ENCODE measurements around the gene PGA3.
"Not testable (repeated sequence)": the region's sequence is repeated elsewhere in the genome, so short reads cannot be mapped to it uniquely, and the experiment has no call there.

Gene PGA3

DNA sequence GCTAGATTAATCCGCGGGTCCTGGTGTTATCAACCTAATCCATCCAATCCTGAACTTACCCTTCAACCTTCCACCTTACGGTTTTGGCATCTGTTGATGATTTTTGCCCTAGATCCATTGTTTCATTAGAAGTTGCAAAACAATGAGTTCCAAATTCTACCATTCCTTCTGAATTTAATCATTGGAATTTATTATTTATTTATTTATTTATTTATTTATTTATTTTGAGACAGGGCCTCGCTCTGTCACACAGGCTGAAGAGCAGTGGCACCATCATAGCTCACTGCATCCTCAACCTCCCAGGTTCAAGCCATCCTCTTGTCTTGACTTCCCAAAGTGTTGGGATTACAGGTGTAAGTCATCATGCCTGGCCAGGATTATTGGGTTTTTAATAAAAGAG is 21.8 kb upstream of the PGA3 start:
- Mint-ChIP-seq H3K4me3 (no peak overlapping the region), H3K27ac (no peak overlapping the region), H3K4me1 (ENCODE audit: low read depth) (no peaks in the 10 kb centered on the region), H3K9me3 (no peaks in the 10 kb centered on the region), H3K27me3 (ENCODE audit: low read depth) (peaks cover 3% of the 10 kb centered on the region), H3K36me3 (ENCODE audit: low read depth) (no peaks in the 10 kb centered on the region)
- no peak for DNase-seq (ENCODE audit: low spot score)

DNA sequence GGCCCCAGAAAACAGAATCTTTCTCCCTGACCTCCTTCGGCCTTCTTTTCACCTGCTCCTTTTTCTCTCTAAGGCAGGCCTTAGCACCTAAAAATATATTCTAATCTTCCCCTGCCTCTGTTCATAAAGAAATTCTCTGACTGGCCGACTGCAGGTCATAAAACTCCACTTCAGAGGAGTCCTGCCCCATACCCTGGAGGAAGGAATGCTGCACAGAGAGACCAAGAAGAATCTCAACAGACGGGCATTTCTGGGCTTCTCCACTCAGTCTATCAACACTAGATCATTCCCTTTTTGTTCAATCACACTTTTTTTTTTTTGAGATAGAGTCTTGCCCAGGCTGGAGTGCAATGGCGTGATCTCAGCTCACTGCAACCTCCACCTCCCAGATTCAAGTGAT is 19.7 kb upstream of the PGA3 start:
- Mint-ChIP-seq H3K36me3 (ENCODE audit: low read depth) (no peaks in the 10 kb centered on the region), H3K4me1 (ENCODE audit: low read depth) (peaks cover 1% of the 10 kb centered on the region), H3K9me3 (no peaks in the 10 kb centered on the region), H3K27ac (no peak overlapping the region), H3K27me3 (ENCODE audit: low read depth) (peaks cover 3% of the 10 kb centered on the region), H3K4me3 (no peak overlapping the region)
- no peak for DNase-seq (ENCODE audit: low spot score)

DNA sequence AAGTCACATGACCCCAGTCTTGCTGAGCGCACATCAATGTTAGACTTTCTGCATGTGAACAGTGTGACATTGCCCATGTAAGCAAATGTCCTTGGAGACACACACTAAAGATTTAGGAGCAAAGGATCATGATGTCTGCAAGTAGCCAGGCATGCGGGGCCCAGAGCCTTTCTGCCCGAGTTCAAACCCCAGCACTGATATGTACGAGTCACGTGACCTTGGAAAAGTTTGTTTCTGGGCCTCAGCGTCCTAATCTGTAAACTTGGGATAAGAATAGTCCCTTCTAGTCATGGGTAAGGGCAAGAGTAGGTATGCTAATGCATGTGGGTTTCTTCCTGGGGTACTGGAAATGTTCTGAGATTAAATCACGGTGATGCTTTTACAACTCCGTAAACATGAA is 16.8 kb upstream of the PGA3 start:
- Mint-ChIP-seq H3K27me3 (ENCODE audit: low read depth) (peaks cover 4% of the 10 kb centered on the region), H3K4me3 (no peak overlapping the region), H3K27ac (no peak overlapping the region), H3K4me1 (ENCODE audit: low read depth) (peaks cover 1% of the 10 kb centered on the region), H3K36me3 (ENCODE audit: low read depth) (no peaks in the 10 kb centered on the region), H3K9me3 (no peaks in the 10 kb centered on the region)
- no peak for DNase-seq (ENCODE audit: low spot score)

DNA sequence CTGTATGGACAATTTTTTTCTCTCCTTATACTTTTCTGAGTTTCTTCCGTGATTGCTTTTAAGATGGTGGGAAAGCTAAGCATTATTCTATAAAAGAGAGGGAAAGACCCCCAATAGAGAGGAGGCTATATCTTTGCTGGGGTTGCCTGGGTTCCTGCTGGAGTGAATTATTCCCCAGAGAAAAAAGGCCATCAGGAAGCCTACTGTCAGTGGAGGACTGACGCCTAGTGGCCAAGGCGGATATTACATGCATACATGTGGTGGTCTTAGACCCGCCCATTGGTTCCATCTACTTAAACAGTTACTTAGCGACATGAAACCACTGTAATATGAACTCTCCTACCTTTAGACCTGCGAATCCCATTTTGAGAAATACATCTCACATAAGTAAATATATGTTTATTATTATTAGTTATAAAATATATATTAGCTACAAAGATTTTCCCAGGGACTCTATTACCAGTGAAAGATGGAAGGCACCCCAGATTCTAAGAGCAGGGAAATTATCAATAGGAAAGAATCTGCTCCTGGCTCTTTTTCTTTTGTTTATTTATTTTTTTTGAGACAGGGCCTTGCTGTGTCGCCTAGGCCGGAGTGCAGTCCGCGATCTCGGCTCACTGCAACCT is 15.7 kb upstream of the PGA3 start:
- Mint-ChIP-seq H3K9me3 (no peaks in the 10 kb centered on the region), H3K4me3 (no peak overlapping the region), H3K36me3 (ENCODE audit: low read depth) (no peaks in the 10 kb centered on the region), H3K4me1 (ENCODE audit: low read depth) (peaks cover 1% of the 10 kb centered on the region), H3K27ac (no peak overlapping the region), H3K27me3 (ENCODE audit: low read depth) (peaks cover 4% of the 10 kb centered on the region)
- DNase-seq (ENCODE audit: low spot score) = peak; percentile 66

DNA sequence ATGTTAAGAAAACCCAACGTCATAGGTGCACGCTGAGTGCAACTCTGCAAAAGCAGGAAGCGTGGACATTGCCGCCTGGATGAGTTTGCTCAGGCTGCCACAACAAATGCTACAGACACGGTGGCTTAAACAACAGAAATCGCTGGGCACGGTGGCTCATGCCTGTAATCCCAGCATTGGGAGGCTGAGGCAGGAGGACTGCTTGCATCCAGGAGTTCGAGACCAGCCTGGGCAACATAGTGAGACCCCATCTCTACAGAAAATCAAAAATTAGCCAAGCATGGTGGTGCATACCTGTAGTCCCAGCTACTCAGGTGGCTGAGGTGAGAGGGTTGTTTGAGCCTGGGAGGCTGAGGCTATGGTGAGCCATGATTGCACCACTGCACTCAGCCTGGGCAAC is 13.4 kb upstream of the PGA3 start:
- no peak overlapping the region for H3K27ac Mint-ChIP-seq
- peaks cover 1% of the 10 kb centered on the region for H3K4me1 Mint-ChIP-seq (ENCODE audit: low read depth)
- DNase-seq (ENCODE audit: low spot score) = no peak
- no peaks in the 10 kb centered on the region for H3K36me3 Mint-ChIP-seq (ENCODE audit: low read depth)
- no peak overlapping the region for H3K4me3 Mint-ChIP-seq
- peaks cover 8% of the 10 kb centered on the region for H3K27me3 Mint-ChIP-seq (ENCODE audit: low read depth)
- H3K9me3 Mint-ChIP-seq = no peaks in the 10 kb centered on the region

DNA sequence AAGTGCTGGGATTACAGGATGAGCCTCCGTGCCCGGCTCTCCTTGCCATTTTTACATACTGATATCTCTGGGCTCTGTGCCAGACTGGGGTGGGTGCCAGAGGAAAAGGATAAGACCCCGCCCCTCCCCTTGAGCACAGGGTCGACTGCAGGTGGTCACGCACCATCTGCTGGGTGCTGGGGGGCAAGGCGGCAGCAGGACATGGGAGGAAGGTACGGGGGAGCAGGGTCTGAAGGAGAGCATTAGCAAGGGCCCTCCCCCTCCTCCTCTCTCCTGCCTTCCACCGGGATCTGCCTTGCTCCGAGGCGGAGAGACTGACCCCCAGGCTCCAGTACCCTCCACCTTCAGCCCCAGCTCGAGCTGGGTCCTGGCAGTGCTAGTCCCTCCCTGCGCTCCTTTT is 9.7 kb upstream of the PGA3 start:
- peaks cover 13% of the 10 kb centered on the region for H3K27me3 Mint-ChIP-seq (ENCODE audit: low read depth)
- no peaks in the 10 kb centered on the region for H3K4me1 Mint-ChIP-seq (ENCODE audit: low read depth)
- no peak for DNase-seq (ENCODE audit: low spot score)
- H3K9me3 Mint-ChIP-seq = no peaks in the 10 kb centered on the region
- no peaks in the 10 kb centered on the region for H3K36me3 Mint-ChIP-seq (ENCODE audit: low read depth)
- no peak overlapping the region for H3K27ac Mint-ChIP-seq
- no peak overlapping the region for H3K4me3 Mint-ChIP-seq

DNA sequence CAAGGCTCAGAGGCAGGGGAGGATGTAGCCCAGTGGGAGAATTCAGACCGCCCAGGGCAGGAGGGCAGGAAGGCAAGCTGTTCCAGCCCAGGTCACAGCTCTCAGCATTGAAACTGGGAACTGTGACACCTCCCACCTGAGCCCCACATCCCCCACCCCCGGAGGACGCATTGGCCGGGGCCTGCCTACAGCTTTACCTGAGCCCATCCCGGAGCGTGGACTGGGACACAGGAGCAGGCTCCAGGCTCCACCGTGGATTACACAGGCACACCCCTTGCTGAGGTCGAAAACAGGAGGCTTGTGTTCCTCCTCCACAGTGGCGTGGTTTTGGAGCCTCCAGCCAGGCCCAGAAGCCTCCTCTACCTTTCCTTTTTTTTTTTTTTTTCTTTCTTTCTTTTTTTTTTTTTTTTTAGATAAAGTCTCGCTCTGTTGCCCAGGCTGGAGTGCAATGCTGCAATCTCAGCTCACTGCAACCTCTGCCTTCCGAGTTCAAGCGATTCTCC is 9.1 kb upstream of the PGA3 start:
- H3K36me3 Mint-ChIP-seq (ENCODE audit: low read depth) = no peaks in the 10 kb centered on the region
- no peak overlapping the region for H3K4me3 Mint-ChIP-seq
- H3K9me3 Mint-ChIP-seq = no peaks in the 10 kb centered on the region
- no peak for DNase-seq (ENCODE audit: low spot score)
- H3K4me1 Mint-ChIP-seq (ENCODE audit: low read depth) = no peaks in the 10 kb centered on the region
- H3K27me3 Mint-ChIP-seq (ENCODE audit: low read depth) = peaks cover 13% of the 10 kb centered on the region
- no peak overlapping the region for H3K27ac Mint-ChIP-seq

DNA sequence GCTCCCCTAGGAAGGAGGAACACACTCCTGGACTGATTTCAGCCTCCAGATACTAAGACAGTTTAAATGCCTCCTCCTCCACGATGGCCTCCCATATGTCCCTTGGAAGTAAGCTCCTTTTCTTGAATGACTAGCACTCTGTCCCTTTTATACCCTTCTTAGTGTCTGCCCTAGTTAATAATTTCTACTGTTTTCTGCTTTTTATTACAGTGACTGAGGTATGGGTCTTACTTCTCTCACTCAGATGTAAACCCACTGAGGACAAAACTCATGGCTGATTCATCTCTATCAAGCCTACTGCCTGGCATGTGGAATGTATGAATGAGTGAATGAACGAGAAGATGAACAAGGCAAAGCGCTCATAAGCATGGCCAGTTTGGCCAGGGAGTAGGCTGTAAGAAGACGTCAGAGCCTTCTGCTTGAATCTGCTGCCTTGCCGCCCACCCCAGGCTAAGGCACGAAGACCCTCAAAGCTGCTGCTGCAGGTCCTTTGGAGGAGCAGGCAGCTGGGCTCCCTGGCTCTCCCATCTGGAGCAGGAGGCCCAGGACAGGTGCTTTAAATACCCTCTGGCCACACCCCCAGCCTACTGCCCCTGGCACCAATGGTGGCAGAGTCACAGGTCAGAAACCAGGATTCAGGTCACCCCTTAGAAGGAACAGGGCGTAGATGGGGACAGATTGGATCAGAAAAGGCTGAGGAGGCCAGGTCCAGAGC is 8.2 kb upstream of the PGA3 start:
- Mint-ChIP-seq H3K27ac (peak overlapping the region; percentile 17), H3K9me3 (no peaks in the 10 kb centered on the region), H3K27me3 (ENCODE audit: low read depth) (peaks cover 11% of the 10 kb centered on the region), H3K4me1 (ENCODE audit: low read depth) (no peaks in the 10 kb centered on the region), H3K4me3 (no peak overlapping the region), H3K36me3 (ENCODE audit: low read depth) (no peaks in the 10 kb centered on the region)
- no peak for DNase-seq (ENCODE audit: low spot score)

DNA sequence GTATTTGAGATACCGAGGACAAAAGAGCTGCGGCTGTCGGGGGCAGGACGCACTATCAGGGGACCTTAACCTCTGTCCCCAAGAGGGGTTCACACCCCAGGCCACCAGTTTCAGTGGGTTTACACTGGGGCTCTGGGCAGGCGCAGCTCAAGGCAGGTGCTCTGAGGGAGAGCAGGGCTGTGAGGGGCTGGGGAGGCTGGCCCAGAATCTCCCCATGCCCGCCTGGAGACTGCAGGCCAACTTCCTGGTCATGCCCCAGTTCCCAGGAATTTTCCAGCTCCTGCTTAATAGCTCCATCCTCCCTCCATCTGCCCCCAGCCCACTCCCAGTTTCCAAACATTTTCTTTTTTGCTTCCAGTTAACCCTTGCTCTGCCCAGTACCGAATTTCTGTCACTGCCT is 7.6 kb upstream of the PGA3 start:
- H3K36me3 Mint-ChIP-seq (ENCODE audit: low read depth) = no peaks in the 10 kb centered on the region
- H3K4me1 Mint-ChIP-seq (ENCODE audit: low read depth) = no peaks in the 10 kb centered on the region
- H3K27ac Mint-ChIP-seq = no peak overlapping the region
- H3K4me3 Mint-ChIP-seq = no peak overlapping the region
- H3K27me3 Mint-ChIP-seq (ENCODE audit: low read depth) = peaks cover 12% of the 10 kb centered on the region
- no peak for DNase-seq (ENCODE audit: low spot score)
- no peaks in the 10 kb centered on the region for H3K9me3 Mint-ChIP-seq

DNA sequence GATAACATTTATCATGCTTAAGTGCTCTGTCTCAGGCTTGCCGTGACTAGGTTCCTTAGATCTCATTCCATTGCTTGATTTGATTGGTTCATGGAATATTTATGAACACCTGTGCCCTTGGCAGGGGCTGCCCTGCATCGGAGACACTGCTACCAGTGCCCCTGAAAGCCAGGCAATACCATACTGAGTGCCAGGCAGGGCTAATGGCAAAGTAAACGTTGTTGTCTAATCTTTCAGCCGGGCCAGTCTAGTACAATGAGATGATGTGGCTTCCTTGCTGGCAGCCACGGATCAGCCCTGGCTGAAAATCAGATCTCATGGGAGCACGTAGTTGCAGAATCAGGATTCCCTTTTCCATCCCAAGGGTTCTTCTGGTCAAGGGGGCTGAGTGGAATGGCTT is 5.0 kb upstream of the PGA3 start:
- Mint-ChIP-seq H3K4me3 (no peak overlapping the region), H3K27me3 (ENCODE audit: low read depth) (peaks cover 18% of the 10 kb centered on the region), H3K36me3 (ENCODE audit: low read depth) (no peaks in the 10 kb centered on the region), H3K27ac (no peak overlapping the region), H3K4me1 (ENCODE audit: low read depth) (no peaks in the 10 kb centered on the region), H3K9me3 (no peaks in the 10 kb centered on the region)
- DNase-seq (ENCODE audit: low spot score) = no peak

DNA sequence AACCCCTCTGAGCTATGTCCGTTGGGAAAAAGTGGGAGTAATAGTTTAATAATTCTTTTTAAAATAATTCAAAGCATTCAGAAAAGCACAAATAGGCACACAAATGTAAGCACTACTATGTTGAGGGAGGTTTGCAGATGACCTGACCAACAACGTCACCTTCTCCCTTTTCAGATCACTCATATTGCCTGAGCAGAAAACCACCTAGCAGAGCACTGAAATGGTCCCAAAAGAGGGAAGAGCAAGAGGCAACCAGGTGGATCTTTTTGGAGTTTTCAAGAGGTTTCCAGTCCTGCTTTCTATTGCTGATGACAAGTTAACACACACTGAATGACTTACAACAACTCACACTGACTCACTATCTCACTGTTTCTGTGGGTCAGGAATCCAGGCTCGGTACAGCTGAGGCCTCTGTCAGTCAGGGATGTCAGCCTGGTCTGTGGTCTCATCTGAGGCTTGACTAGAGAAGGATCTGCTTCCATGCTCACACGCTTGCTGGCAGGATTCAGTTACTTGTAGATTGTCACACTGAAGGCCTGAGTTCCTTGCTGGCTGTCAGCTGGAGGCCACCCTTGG is 4.3 kb upstream of the PGA3 start:
- Mint-ChIP-seq H3K4me3 (no peak overlapping the region), H3K9me3 (no peaks in the 10 kb centered on the region), H3K4me1 (ENCODE audit: low read depth) (no peaks in the 10 kb centered on the region), H3K27ac (no peak overlapping the region), H3K27me3 (ENCODE audit: low read depth) (peaks cover 20% of the 10 kb centered on the region), H3K36me3 (ENCODE audit: low read depth) (no peaks in the 10 kb centered on the region)
- DNase-seq (ENCODE audit: low spot score) = no peak

GRCh38 chr11:61201476-61201875 is 1.8 kb upstream of the PGA3 start:
- H3K36me3 Mint-ChIP-seq (ENCODE audit: low read depth) = no peaks in the 10 kb centered on the region
- H3K27me3 Mint-ChIP-seq (ENCODE audit: low read depth) = peaks cover 11% of the 10 kb centered on the region
- H3K4me1 Mint-ChIP-seq (ENCODE audit: low read depth) = no peaks in the 10 kb centered on the region
- no peak for DNase-seq (ENCODE audit: low spot score)
- H3K9me3 Mint-ChIP-seq = no peaks in the 10 kb centered on the region
- no peak overlapping the region for H3K27ac Mint-ChIP-seq
- no peak overlapping the region for H3K4me3 Mint-ChIP-seq

- H3K4me1 Mint-ChIP-seq (ENCODE audit: low read depth); H3K36me3 Mint-ChIP-seq (ENCODE audit: low read depth); DNase-seq (ENCODE audit: low spot score); H3K4me3 Mint-ChIP-seq; H3K9me3 Mint-ChIP-seq; H3K27ac Mint-ChIP-seq: not testable (repeated sequence)
- H3K27me3 Mint-ChIP-seq (ENCODE audit: low read depth) = peaks cover 11% of the 10 kb centered on the region
Observed at GRCh38 chr11:61203873-61204272, 558 bp downstream of the PGA3 start.

GRCh38 chr11:61204502-61205059 is 1.3 kb downstream of the PGA3 start:
- not testable (repeated sequence) for H3K9me3 Mint-ChIP-seq; H3K27ac Mint-ChIP-seq; H3K36me3 Mint-ChIP-seq (ENCODE audit: low read depth); DNase-seq (ENCODE audit: low spot score); H3K4me1 Mint-ChIP-seq (ENCODE audit: low read depth); H3K4me3 Mint-ChIP-seq
- peaks cover 11% of the 10 kb centered on the region for H3K27me3 Mint-ChIP-seq (ENCODE audit: low read depth)
